Middle frontal gyrus (tissue), 1 donor: ENCODE results near the gene THBS3.
"Not testable (repeated sequence)": the region's sequence is repeated elsewhere in the genome, so short reads cannot be mapped to it uniquely, and the experiment has no call there.

Experiments
- DNase-seq: peaks from one replicate; pipeline ENCODE4 v3.0.0-alpha.2; 2015; ENCODE audit warnings: low spot score; ENCODE audit errors: extremely low spot score

THBS3 gene

GRCh38 chr1:155235375-155235774, 27.7 kb upstream of the THBS3 start:
- DNase-seq = not testable (repeated sequence)

- DNase-seq = not testable (repeated sequence)
These were observed 25.8 kb upstream of the THBS3 start for GRCh38 chr1:155233502-155233901.

- DNase-seq = not testable (repeated sequence)
These were observed 24.6 kb upstream of the THBS3 start for GRCh38 chr1:155232001-155232978.

- not testable (repeated sequence) for DNase-seq
These were observed 23.6 kb upstream of the THBS3 start for GRCh38 chr1:155231302-155231701.

- no peak for DNase-seq
These were observed 20.4 kb upstream of the THBS3 start for GRCh38 chr1:155228096-155228427.

GRCh38 chr1:155227261-155228095, 19.8 kb upstream of the THBS3 start:
- peak; percentile 97 for DNase-seq

- no peak for DNase-seq
These were observed 19.2 kb upstream of the THBS3 start for GRCh38 chr1:155226910-155227260.

- DNase-seq = peak; percentile 29
These were observed 18.7 kb upstream of the THBS3 start for GRCh38 chr1:155226188-155226909.

- DNase-seq = not testable (repeated sequence)
These were observed 17.7 kb upstream of the THBS3 start for GRCh38 chr1:155225404-155225759.

GRCh38 chr1:155223047-155223446, 15.3 kb upstream of the THBS3 start:
- DNase-seq = no peak

- not testable (repeated sequence) for DNase-seq
These were observed 12.7 kb upstream of the THBS3 start for GRCh38 chr1:155220211-155220965.

- DNase-seq = peak; percentile 18
These were observed 11.9 kb upstream of the THBS3 start for GRCh38 chr1:155219592-155220031.

- peak; percentile 83 for DNase-seq
These were observed 11.3 kb upstream of the THBS3 start for GRCh38 chr1:155218854-155219591.

GRCh38 chr1:155214702-155215101, 7.0 kb upstream of the THBS3 start:
- not testable (repeated sequence) for DNase-seq

GRCh38 chr1:155212051-155212440, 4.3 kb upstream of the THBS3 start:
- DNase-seq = not testable (repeated sequence)

GRCh38 chr1:155211381-155212050, 3.8 kb upstream of the THBS3 start:
- DNase-seq = not testable (repeated sequence)

GRCh38 chr1:155210314-155211104, 2.8 kb upstream of the THBS3 start:
- no peak for DNase-seq

GRCh38 chr1:155209312-155209721, 1.6 kb upstream of the THBS3 start:
- no peak for DNase-seq
